ENCODE data around the gene FRMD3.
"Not testable (repeated sequence)": the region's sequence is repeated elsewhere in the genome, so short reads cannot be mapped to it uniquely, and the experiment has no call there.

FRMD3 gene

DNA sequence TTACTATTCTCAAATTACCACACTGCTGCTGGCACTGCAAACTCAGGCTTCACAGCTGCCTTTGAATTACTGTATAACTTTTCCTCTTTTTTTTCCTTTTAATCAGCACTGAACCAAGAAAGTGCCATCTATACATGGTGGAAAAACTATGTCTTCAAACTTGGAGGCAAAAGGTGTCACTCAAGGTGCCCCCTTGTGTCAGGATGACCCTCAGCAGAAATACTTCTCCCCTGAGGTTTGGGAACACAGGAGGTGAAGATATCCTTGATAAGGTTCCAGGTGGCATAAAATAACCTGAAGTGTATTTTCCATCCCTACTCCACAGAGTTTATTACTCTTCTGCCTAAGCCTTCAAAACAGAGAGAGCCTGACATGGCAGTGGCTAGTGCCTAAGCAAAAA lies 14.5 kb downstream of the FRMD3 start:
- DNase-seq (ENCODE audit: low read depth, low spot score) = no peak

DNA sequence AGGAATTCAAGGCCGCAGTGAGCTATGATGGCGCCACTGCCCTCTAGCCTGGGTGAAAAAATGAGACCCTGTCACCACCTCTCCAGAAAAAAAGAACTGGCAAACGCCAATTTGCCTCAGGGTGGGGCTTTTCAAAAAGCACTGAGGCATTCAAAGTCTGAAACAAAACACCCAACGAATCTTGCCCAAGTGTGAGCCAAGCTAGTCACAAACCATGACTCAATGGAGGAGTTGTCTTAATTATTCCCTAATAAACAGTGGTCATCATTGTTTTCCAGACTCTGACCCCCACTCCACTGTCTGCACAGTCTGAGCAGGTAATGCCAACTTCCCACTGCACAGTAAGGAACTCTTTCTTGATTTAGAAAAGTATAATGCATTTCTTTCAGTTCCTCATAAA lies 16.8 kb downstream of the FRMD3 start:
- no peak for DNase-seq (ENCODE audit: low read depth, low spot score)

DNA sequence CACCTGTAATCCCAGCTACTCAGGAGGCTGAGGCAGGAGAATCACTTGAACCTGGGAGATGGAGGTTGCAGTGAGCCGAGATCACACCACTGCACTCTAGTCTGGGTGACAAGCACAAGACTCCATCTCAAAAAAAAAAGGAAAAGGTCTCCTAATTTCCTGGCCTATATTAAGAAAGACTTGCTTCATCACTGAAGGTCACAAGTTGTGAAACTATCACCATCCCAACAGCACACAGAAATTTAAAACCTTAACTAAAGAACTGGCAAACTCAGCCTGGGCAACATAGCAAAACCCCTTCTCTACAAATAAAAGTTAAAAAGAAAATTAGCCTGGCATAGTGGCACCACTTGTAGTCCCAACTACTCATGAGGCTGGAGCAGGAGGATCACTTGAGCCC lies 17.2 kb downstream of the FRMD3 start:
- no peak for DNase-seq (ENCODE audit: low read depth, low spot score)

DNA sequence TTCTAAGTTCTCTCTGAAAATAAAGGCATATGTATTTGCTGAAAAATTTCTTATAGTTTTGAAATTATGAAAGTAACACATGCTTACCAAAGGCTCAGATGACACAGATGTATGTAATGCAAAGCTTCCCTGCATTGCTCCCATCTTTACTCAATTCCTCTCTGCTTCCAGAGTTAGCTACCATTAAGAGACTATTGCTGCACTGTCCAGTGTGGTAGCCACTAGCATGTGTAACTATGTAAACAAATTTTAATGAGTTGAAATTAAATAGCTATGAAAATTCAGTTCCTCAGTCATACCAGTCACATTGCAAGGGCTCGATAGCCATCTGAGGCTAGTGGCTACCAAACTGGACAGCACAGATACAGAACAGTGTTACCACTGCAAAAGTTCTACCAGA lies 17.9 kb downstream of the FRMD3 start:
- no peak for DNase-seq (ENCODE audit: low read depth, low spot score)

DNA sequence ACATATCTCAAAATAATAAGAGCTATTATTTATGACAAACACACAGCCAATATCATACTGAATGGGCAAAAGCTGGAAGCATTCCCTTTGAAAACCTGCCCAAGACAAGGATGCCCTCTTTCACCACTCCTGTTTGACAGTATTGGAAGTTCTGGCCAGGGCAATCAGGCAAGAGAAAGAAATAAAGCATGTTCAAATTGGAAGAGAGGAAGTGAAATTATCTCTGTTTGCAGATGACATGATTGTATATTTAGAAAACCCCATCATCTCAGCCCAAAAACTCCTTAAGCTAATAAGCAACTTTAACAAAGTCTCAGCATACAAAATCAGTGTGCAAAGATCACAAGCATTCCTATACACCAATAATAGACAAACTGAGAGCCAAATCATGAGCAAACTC lies 20.2 kb downstream of the FRMD3 start:
- DNase-seq (ENCODE audit: low read depth, low spot score) = not testable (repeated sequence)

DNA sequence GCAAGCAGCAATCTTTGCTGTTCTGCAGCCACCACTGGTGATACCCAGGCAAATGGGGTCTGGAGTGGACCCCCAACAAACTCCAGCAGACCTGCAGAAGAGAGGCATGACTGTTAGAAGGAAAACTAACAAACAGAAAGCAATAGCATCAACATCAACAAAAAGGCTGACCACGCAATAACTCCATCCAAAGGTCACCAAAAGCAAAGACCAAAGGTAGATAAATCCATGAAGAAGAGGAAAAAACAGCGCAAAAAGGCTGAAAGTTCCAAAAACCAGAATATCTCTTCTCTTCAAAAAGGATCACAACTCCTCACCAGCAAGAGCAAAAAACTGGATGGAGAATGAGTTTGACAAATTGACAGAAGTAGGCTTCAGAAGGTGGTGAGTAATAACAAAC lies 23.4 kb downstream of the FRMD3 start:
- no peak for DNase-seq (ENCODE audit: low read depth, low spot score)

DNA sequence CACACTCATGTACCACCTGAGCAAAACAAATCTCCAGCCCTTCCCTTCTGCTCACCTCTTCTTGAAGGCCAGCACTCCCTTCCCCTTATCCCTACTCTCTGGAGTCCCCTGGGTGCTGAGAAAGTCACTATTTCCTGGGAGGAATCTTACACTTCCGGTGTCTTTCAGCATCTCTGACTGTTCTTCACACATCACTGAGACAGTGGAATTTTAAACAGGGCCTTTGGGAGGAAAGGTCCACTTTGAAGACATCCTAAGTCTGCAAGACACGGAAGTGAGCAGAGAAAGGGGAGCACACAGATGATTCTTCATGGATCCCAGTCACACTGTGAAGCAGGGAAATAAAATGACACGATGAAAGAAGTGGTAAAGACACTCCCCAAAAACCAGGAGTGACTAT lies 25.6 kb downstream of the FRMD3 start:
- no peak for DNase-seq (ENCODE audit: low read depth, low spot score)

DNA sequence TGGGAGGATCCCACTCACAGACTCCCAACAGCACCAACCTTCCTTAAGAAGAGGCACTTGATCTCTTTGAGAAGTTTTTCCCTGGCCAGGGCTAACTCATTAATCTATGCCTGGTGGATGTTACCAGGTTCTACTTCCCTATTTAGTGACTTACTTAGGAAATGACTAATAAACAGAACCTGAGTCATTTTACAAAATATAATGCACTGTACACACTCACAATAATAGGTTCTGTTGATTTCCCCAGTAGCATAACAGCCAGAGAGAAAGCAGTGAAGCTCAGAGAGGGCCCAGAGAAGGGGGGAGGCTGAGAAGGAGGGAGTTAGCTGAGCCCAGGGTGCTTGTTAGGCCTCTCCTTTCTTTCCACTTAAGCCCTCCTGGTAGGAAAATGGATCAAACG lies 27.1 kb downstream of the FRMD3 start:
- DNase-seq (ENCODE audit: low read depth, low spot score) = no peak

DNA sequence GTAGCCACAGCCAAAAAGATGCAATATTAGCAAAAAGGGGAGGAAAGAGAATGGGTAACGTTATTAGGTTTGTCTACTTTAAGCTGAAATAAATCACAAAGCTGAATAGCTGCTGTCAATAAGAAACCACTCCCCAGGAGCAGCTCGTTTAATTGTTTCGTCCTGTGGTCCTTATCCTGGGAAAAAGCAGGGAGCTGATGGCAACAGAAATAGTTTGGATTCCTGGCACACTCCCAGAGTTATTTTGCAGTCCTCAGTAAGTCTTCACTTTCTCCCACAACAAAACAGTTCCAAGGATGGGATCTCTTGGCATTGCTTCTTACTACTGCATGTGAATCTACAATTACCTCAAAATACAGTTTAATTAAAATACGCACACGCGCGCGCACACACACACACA lies 28.8 kb downstream of the FRMD3 start:
- DNase-seq (ENCODE audit: low read depth, low spot score) = no peak

DNA sequence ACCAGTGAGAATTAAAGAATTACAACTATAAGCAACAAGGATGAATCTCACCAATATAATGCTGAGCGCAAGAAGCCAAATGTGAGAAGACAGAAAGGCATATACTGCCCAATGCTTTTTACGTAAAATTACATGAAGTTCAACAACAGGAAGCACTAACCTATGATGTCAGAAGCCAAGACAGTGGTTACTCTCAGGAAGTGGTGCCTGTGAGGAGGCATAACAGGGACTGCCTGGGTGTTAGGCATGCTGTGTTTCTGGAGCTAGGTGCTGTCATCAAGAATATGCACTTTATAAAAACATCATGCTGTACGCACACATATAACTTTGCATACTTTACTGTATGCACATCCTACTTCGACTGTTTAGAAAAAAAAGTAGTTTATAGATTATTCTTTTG lies 30.1 kb downstream of the FRMD3 start:
- no peak for DNase-seq (ENCODE audit: low read depth, low spot score)

DNA sequence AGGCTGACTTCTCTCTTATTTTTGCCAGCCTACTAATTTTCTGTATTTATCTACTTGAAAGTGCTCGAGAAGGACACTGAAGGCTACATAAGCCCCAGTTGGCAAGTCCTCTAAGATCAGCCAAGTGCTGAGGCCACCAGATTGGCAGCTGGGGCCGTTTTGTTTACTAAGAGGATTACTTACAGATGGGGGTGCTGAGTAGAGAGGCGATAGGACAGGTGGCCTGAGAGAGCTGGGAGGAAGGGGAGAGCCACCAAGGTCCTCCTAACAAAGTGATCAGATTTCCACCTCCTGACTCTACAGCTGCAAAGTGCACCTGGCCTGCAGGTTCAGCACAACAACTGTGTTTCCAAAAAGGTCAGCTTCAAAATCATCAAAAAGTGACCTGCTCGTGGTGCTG lies 32.9 kb downstream of the FRMD3 start:
- DNase-seq (ENCODE audit: low read depth, low spot score) = no peak

DNA sequence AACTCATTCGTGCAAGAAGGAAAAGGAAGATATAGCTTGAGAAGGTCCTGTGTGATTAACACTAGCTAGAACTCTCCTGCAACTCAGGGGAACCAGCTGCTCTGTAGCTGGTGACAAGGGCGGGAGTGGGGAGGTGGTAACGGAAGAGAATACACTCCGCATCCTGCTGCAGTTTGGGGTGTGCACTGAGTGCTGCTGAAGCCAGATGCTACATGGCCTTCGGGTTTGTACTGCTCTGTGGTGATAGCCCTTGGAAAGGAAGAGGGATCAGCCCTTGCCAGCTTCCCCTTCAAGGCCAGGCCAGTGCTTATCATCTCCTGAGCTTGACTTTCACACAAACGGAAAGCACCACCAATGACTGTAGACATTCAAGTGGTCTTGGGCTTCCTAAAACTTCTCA lies 34.3 kb downstream of the FRMD3 start:
- no peak for DNase-seq (ENCODE audit: low read depth, low spot score)

DNA sequence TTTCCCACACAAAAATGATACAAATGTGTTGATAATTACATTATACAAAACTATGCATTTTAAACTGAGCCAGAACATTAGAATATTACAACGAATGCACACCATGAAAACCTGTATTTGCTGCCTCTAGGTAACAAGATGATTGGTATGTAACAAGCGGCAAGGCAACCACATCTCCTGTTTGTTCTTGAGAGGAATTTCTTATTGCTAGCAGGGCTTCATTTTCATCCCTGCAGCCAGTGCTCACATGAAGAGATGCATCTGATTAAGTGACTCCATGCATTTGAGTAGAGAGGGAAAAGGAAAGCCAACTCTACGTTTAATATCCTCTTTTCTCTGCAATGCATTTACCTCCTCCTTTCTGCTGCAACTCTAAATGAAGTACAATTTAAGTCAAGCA lies 36.6 kb downstream of the FRMD3 start:
- no peak for DNase-seq (ENCODE audit: low read depth, low spot score)

DNA sequence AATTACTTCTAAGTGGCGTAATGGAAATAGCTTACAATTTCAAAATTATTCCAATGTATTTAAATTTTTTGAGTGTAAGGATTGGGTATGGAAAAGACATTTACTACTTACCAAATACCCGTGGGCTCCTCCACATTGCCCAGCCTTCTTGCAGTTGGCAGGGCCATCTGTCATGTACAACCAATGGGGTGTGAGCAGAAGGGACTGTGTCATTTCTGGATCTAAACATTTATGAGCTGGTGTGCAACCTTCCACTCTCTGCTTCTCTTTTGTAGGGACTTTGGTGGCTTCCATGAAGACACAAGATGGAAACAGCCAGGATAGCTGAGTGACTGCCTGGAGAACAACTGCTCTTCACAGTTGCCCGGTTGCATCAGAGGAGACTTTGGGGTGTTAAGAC lies 40.8 kb downstream of the FRMD3 start:
- no peak for DNase-seq (ENCODE audit: low read depth, low spot score)

DNA sequence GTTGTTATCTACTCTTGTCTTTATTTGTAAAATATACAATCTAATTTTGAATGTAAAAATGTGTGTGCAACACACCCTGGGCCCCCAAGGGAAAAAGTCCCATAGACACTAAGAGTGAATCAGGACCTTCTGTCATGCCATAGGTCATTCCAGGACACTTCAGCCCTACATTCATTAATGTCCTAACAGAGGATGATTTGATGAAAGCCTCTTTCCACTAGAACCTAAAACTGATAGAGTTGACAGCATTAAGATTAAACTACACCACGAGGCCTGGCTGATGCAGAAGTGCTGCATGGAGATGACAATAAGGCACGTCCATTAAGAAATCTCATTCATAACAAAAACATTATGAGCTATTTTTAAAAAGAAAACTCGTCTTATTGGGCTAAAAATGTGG lies 46.2 kb downstream of the FRMD3 start:
- DNase-seq (ENCODE audit: low read depth, low spot score) = no peak

DNA sequence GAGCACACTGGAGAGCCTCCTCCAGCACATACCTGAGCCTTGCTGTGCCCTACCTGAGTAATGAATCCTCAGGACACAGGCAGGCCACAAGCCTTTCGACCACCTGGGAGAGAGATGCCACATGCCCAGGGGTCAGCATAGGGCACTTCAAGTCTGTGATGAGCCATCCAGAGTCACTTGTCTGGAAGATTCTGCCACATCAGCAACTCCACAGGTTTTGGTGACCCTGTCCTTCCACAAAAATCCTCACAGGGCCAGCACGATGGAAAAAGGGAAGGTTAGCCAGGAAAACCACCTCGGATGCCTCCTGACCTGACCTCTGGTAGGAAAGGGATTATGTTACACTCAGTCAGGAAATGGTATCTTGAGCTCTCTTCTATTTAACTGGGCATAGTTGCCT lies 46.8 kb downstream of the FRMD3 start:
- DNase-seq (ENCODE audit: low read depth, low spot score) = no peak

DNA sequence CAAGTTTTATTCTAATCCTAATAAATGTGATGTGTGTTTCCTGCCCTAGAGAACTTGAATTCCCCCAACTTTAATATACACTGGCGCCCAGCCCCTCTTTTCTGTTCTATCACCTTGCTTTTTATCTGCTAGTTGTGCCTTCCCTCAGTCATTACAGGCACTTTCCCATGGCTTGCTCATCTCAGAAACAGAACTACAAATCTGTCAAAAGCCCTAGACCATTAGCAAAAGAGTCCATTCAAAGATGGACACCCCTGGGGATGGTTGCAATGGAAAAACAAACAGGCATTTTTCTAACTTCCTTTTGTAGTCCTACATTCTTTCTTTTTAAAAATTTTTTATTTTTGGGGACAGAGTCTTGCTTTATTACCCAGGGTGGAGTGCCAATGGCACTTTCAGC lies 48.2 kb downstream of the FRMD3 start:
- no peak for DNase-seq (ENCODE audit: low read depth, low spot score)

DNA sequence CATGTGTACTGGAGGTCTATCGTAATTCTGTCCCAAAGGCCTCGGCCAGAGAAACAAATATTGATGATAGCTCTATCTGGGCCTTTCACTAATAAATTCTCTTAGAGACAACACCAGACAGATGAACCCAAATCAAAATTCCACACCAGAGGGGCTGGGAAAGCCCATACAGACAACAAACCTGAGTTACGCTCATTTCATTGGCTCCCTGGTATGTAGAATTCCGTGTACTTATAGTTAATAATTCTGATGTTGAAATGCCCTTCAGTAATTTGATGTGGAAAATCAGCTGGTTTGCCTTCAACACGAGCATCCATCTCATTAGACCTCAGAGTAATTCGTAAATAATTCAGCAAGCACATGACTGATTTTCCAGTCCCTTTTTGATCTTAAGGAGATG lies 53.2 kb downstream of the FRMD3 start:
- DNase-seq (ENCODE audit: low read depth, low spot score) = no peak

DNA sequence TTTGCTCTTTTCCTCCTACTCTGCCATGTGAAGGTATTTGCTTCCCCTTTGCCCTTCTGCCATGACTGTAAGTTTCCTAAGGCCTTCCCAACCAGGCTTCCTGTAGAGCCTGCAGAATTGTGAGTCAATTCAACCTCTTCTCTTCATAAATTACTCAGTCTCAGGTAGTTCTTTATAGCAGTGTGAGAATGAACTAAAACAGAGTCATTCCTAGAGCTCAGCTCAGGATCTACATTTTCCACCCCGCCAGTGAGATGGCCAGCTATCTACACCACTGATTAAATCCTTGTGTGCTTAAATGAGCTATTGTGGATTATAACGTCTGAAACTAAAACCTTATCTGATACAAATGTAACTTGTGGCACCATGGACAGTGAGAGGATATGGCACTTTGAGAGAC lies 55.0 kb downstream of the FRMD3 start:
- no peak for DNase-seq (ENCODE audit: low read depth, low spot score)

DNA sequence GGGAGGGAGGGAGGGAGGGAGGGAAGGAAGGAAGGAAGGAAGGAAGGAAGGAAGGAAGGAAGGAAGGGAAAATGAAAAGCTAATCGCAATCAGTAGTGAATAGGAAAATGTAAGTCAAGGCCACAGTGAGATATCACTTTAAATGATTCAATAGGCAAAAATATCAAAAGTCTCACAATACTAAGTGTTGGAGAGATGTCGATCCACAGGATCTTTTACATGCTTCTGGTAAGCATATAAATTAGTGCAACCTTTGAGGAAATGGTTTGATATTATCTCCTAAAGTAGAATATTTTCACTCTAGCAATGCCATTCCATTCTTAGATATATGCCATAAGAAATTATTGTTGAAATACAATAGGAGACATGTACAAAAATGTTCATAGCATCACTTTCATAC lies 58.4 kb downstream of the FRMD3 start:
- no peak for DNase-seq (ENCODE audit: low read depth, low spot score)

DNA sequence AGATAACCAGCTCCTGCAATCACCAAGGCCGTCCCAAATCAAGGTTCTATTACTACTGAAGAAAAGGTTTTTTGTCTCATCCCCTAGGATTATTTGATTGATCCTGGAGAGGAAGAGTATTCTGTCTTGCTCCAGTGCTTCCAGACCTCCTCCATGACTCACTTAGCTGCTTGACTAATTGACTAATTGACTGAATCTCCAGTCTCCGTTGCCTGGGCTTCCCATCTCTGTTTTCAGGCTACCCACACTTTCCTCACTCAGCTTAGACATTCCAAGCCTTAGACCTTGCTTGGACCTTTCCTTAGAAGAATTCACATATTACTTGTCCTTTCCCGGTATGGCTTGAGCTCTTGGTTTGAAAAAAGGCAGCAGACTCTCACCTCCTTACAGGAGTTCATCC lies 60.6 kb downstream of the FRMD3 start:
- no peak for DNase-seq (ENCODE audit: low read depth, low spot score)

DNA sequence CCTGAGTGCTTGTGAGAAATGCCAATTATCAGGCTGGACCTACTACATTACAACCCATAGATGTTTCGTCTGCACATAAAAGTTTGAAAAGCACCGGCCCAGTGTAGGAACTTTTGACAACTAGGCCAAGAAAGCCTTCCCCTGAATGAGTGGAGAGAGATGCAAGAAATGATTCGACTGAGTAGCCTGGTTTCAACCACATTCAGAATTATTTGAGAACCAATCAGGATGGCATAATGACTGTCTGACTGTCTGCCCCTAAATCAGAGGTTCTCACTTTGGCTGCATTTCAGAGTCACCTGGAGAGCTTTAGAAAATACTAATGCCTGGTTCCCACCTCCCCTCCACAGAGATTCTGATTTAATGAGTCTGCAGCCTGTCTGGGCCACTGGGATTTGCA lies 61.1 kb downstream of the FRMD3 start:
- DNase-seq (ENCODE audit: low read depth, low spot score) = no peak

DNA sequence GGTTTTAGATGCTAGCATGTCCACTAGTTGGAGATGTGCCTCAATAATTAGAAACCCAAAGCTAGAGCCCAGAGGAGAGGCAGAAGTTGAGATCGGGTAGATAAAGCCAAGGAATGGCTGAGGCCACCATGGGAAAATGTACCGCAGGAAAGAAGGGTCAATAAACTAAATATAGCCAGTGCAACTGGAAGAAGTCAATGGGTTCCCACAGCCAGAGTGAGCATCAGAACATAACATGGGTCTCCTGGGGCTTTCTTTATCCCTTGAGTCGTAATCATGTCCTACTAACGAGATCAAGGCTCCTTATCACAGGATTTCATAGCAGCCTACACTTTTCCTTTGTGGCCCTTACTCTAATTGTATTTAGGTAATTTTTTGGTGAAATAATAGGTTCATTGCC lies 61.7 kb downstream of the FRMD3 start:
- no peak for DNase-seq (ENCODE audit: low read depth, low spot score)

DNA sequence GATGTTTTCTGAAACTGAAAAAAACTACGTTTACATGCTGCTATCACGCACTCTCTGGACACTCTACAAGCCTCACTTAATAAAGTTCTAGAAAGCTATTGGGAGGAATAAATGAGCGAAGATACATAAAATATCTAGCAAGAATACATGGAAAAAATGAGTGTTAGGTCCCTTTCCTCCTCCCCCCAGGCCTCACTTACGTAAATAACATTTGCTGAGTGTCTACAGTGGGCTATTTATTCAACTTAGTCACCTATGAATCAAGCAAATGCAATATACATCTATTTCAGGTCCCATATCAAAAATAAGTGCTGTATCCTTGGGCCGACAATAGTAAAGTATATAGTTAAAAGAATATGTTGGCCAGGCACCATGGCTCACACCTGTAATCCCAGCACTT lies 62.5 kb downstream of the FRMD3 start:
- DNase-seq (ENCODE audit: low read depth, low spot score) = no peak

DNA sequence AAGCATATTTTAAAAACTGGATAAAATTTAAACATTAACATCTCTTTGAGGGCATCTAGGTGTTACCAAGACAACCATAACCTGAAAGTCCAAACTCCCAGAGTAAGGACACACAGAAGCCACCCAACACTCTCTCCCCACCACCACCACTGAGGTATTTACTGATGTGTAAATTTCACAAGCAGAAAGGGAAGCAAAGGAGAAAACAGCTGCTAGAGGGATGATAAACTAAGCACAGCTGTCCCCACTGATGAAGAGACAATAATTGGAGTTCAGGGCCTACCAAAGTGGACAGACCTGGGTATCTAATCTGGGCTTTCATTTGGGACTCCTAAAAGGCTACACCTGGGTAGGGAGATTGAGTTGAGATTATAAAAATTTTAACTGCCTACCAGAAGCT lies 63.6 kb downstream of the FRMD3 start:
- no peak for DNase-seq (ENCODE audit: low read depth, low spot score)
